ENCODE data around the gene MAP4K1. TPM values are rescaled to one million over a fixed set of nuclear protein-coding genes. Genes with fewer than 3 reads are reported as not detected.

The MAP4K1 gene
- total RNA-seq, 1 donor from 2014 or later, result 11.4 TPM

- no peaks in the 10 kb centered on the region for H3K9me3 ChIP-seq
- TF ChIP-seq, protein P1, sequence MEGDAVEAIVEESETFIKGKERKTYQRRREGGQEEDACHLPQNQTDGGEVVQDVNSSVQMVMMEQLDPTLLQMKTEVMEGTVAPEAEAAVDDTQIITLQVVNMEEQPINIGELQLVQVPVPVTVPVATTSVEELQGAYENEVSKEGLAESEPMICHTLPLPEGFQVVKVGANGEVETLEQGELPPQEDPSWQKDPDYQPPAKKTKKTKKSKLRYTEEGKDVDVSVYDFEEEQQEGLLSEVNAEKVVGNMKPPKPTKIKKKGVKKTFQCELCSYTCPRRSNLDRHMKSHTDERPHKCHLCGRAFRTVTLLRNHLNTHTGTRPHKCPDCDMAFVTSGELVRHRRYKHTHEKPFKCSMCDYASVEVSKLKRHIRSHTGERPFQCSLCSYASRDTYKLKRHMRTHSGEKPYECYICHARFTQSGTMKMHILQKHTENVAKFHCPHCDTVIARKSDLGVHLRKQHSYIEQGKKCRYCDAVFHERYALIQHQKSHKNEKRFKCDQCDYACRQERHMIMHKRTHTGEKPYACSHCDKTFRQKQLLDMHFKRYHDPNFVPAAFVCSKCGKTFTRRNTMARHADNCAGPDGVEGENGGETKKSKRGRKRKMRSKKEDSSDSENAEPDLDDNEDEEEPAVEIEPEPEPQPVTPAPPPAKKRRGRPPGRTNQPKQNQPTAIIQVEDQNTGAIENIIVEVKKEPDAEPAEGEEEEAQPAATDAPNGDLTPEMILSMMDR (IDR thresholded peaks at IDR 0.05), result no peak
- peak; percentile 32 for DNase-seq
- H3K27me3 ChIP-seq (ENCODE audit: low read depth), result no peaks in the 10 kb centered on the region
- peaks cover 25% of the 10 kb centered on the region for H3K4me1 ChIP-seq
- intact Hi-C loops (cut with DNase I), result no loop called here
- no peaks in the 10 kb centered on the region for H3K36me3 ChIP-seq
- H3K4me3 ChIP-seq, result no peak overlapping the region
- no peak overlapping the region for H3K27ac ChIP-seq
- ATAC-seq, result peak in 1 of 2 donors; percentile 16
These were observed 74.4 kb downstream of the MAP4K1 start for GRCh38 chr19:38543286-38543806.

DNA sequence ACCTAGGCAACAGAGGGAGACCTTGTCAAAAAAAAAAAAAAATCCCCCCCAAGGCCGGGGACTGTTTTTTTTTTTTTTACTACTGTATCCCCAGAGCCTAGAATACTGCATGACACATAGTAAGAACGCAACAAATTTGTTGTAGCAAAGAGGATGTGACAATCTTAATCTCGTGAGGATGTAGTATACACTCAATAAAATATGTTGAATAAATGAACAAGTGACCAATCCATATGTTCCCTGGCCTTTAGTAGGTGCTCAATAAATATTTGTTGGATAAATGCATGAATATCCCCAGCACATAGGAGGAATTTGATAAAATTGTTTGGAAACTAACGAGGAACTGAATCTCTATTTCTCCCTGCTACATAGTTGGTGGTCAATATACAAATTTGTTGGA, 75.7 kb downstream of the MAP4K1 start:
- Histone ChIP-seq H3K27ac (no peak overlapping the region), H3K4me3 (no peak overlapping the region), H3K27me3 (ENCODE audit: low read depth) (no peaks in the 10 kb centered on the region), H3K36me3 (no peaks in the 10 kb centered on the region), H3K4me1 (peaks cover 27% of the 10 kb centered on the region), H3K9me3 (no peaks in the 10 kb centered on the region)
- TF ChIP-seq, protein P1 (IDR thresholded peaks at IDR 0.05), result no peak
- no peak for DNase-seq
- intact Hi-C loops (cut with DNase I), result no loop called here
- no peak for ATAC-seq

GRCh38 chr19:38539751-38540150, 78.0 kb downstream of the MAP4K1 start:
- no peaks in the 10 kb centered on the region for H3K27me3 ChIP-seq (ENCODE audit: low read depth)
- DNase-seq (no peak), ATAC-seq (no peak)
- intact Hi-C loops (cut with DNase I), result no loop called here
- H3K27ac ChIP-seq, result no peak overlapping the region
- no peak overlapping the region for H3K4me3 ChIP-seq
- H3K36me3 ChIP-seq, result no peaks in the 10 kb centered on the region
- peaks cover 10% of the 10 kb centered on the region for H3K9me3 ChIP-seq
- TF ChIP-seq, protein P1 (IDR thresholded peaks at IDR 0.05), result no peak
- peaks cover 26% of the 10 kb centered on the region for H3K4me1 ChIP-seq

DNA sequence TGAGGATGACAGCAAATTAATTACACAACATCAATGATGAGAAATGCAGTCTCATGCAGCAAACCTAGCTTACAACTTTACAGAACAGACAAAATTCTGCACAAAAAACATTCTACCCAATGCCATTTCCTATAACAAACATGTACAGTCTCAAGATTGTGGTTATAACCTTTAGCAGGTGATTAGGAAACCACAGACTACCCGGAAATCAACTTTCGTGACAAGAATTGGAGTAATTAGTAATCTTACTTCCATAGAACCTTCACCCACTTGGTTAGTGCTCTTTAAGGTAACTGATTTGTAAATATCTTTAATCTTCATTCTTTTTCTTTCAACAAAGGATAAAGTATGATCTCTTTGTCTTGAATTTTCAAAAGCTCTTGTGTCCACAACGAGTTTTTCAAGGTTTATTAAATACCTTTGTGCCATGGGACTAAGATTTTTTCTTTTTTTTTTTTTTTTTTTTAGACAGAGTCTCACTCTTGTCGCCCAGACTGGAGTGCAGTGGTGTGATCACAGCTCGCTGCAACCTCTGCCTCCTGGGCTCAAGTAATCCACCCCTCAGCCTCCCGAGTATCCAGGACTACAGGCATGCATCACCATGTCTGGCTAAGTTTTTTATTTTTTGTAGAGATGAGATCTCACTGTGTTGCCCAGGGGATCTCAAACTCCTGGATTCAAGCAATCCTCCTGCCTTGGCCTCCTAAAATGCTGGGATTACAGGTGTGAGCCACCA, 78.8 kb downstream of the MAP4K1 start:
- DNase-seq (peak; percentile 25), ATAC-seq (peak; percentile 31 to 53)
- peaks cover 10% of the 10 kb centered on the region for H3K9me3 ChIP-seq
- no peaks in the 10 kb centered on the region for H3K36me3 ChIP-seq
- no peak overlapping the region for H3K4me3 ChIP-seq
- H3K27ac ChIP-seq, result peak overlapping the region; percentile 14
- peaks cover 18% of the 10 kb centered on the region for H3K4me1 ChIP-seq
- TF ChIP-seq, protein P1 (IDR thresholded peaks at IDR 0.05), result no peak
- H3K27me3 ChIP-seq (ENCODE audit: low read depth), result no peaks in the 10 kb centered on the region
- intact Hi-C loops (cut with DNase I), result no loop called here

- no peak overlapping the region for H3K4me3 ChIP-seq
- TF ChIP-seq, protein P1 (IDR thresholded peaks at IDR 0.05), result no peak
- ATAC-seq (no peak), DNase-seq (peak; percentile 5)
- no peaks in the 10 kb centered on the region for H3K27me3 ChIP-seq (ENCODE audit: low read depth)
- H3K27ac ChIP-seq, result no peak overlapping the region
- H3K4me1 ChIP-seq, result peaks cover 15% of the 10 kb centered on the region
- no peaks in the 10 kb centered on the region for H3K36me3 ChIP-seq
- peaks cover 10% of the 10 kb centered on the region for H3K9me3 ChIP-seq
- intact Hi-C loops (cut with DNase I), result no loop called here
These were observed 79.4 kb downstream of the MAP4K1 start for GRCh38 chr19:38538386-38538785.

Other genes starting within 250 kb of the MAP4K1 start
- gene PSMD8, start 243.4 kb downstream of the MAP4K1 start, total RNA-seq, result 113 TPM
- 0.59 TPM for gene GGN, start 229.9 kb downstream of the MAP4K1 start, total RNA-seq
- gene SPRED3, start 229.3 kb downstream of the MAP4K1 start, total RNA-seq, result 0.62 TPM
- 21.1 TPM for gene FAM98C, start 214.9 kb downstream of the MAP4K1 start, total RNA-seq
- gene RASGRP4, start 191.7 kb downstream of the MAP4K1 start, total RNA-seq, result 13.5 TPM
- 9.2 TPM for gene RYR1, start 184.3 kb downstream of the MAP4K1 start, total RNA-seq
- gene EIF3K, start 1.2 kb upstream of the MAP4K1 start, total RNA-seq, result 229 TPM
- 454 TPM for gene ACTN4, start 29.7 kb upstream of the MAP4K1 start, total RNA-seq
- 18.2 TPM for gene CAPN12, start 126.5 kb upstream of the MAP4K1 start, total RNA-seq
- not detected for gene LGALS7, start 155.6 kb upstream of the MAP4K1 start, total RNA-seq
- not detected for gene LGALS7B, start 171.2 kb upstream of the MAP4K1 start, total RNA-seq
- gene LGALS4, start 195.0 kb upstream of the MAP4K1 start, total RNA-seq, result 4.2 TPM
- gene ECH1, start 213.8 kb upstream of the MAP4K1 start, total RNA-seq, result 227 TPM
- 274 TPM for gene HNRNPL, start 232.0 kb upstream of the MAP4K1 start, total RNA-seq